ENCODE measurements around the gene NKX2-4. TPM values are rescaled to one million over a fixed set of nuclear protein-coding genes. Genes with fewer than 3 reads are reported as not detected.
A peak's percentile ranks its signal among the peaks of the same experiment; 100 is the strongest.

Gene NKX2-4
- total and polyA plus RNA-seq, 3 donors from 2014 or later: 0.99 to 6.3 (median 5.1) TPM

DNA sequence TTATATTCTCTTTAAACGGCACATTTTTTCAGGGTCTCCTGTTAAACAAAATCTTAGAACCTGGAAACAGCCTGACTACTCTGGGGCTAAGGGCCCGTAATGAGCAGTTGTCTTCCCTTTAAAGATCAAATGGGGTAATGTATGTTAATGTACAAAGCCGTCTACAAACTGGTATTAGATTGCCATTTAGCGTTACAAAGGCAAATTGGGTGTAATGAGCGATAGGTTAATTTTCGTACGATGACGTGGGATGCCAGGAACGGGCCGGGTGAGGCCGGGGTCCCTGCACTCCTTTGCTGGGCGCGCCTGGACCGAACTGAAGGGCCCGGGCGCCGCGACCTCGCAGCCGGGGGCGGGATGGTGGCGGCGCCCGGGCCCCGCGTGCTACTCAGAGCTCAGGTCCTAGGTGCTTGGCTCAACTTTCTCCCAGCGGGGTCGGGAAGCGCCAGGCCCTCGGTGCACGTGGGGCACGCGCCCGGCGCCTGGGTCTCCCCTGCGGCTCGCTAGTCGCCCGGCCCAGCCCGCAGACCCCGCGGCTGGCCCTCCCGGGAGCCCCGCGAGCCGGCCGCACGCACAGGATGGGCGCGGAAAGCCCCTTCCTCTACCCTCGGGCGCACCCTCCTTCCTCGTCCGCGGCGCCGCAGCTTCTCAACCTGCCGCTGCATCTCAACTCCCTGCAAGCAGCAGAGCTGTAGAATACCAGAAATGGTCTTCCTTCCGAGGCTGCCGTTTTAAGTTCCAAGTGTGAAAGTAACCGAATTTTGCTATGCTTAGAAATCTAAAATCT, 5.9 kb downstream of the NKX2-4 start:
- intact Hi-C loops (cut with DNase I; ENCODE audit: low total_unique reads): no loop called here
- Histone ChIP-seq H3K27ac (no peak overlapping the region), H3K36me3 (ENCODE audit: low read depth, missing control alignments) (no peaks in the 10 kb centered on the region), H3K4me1 (no peaks in the 10 kb centered on the region), H3K27me3 (no peaks in the 10 kb centered on the region), H3K4me3 (peak overlapping the region; percentile 7 to 18), H3K9me3 (no peaks in the 10 kb centered on the region)
- DNase-seq: no peak
- 24 to 42% methylated on average over 15 to 49 of the region's 61 CpGs for WGBS, 2 donors
- TF ChIP-seq POLR2A (IDR thresholded peaks at IDR 0.05) (no peak), CTCF (IDR thresholded peaks at IDR 0.05) (no peak)

DNA sequence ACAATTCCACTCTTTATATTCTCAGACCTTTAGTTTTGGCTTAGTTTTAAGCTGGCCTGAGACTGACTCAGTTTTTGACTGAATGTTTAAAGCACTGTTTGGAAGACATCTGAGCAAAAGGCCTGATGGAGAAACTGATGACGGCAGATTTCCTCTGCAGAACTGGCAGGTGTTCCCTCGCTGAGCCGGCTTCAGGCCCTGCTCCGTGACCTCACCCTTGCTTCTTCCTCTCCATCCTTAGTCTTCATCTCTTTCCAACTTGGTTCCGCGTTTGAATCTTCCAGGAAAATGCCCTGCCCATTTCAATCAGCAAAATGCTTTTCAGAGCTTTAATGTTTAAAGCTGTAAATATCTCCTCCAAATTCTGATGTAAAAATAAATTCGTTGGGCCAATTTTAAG, 6.6 kb downstream of the NKX2-4 start:
- no peaks in the 10 kb centered on the region for H3K36me3 ChIP-seq (ENCODE audit: low read depth, missing control alignments)
- 71 to 74% methylated on average over 7 of the region's 7 CpGs for WGBS, 2 donors
- H3K27me3 ChIP-seq: no peaks in the 10 kb centered on the region
- no peak overlapping the region for H3K4me3 ChIP-seq
- DNase-seq: no peak
- intact Hi-C loops (cut with DNase I; ENCODE audit: low total_unique reads): no loop called here
- TF ChIP-seq CTCF (IDR thresholded peaks at IDR 0.05): no peak
- no peak for TF ChIP-seq POLR2A (IDR thresholded peaks at IDR 0.05)
- no peaks in the 10 kb centered on the region for H3K9me3 ChIP-seq
- no peak overlapping the region for H3K27ac ChIP-seq
- H3K4me1 ChIP-seq: no peaks in the 10 kb centered on the region

DNA sequence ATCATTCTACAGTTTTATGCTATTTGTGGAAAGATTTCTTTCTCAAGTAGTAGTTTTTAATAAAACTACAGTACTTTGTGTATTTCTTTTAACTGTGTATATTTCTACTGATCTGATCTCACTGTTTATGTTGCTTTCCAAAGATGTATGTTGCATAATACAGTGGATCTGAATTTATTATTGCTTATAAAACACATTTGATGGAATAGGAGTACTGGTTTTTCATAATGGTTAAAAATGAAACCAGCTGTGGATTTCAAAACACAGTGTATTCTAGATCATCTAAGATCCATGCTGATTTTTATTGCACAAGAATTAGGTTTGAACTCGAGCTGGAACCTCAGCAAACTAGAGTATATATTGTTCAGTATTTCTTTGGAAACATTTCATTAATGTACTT, 8.0 kb downstream of the NKX2-4 start:
- TF ChIP-seq POLR2A (IDR thresholded peaks at IDR 0.05) (no peak), CTCF (IDR thresholded peaks at IDR 0.05) (no peak)
- H3K36me3 ChIP-seq (ENCODE audit: low read depth, missing control alignments): no peaks in the 10 kb centered on the region
- intact Hi-C loops (cut with DNase I; ENCODE audit: low total_unique reads): no loop called here
- no peak for DNase-seq
- no peak overlapping the region for H3K27ac ChIP-seq
- no peaks in the 10 kb centered on the region for H3K27me3 ChIP-seq
- no peaks in the 10 kb centered on the region for H3K4me1 ChIP-seq
- H3K4me3 ChIP-seq: no peak overlapping the region
- WGBS, 2 donors: 0 to 3% methylated on average over 1 of the region's 1 CpG
- H3K9me3 ChIP-seq: no peaks in the 10 kb centered on the region

DNA sequence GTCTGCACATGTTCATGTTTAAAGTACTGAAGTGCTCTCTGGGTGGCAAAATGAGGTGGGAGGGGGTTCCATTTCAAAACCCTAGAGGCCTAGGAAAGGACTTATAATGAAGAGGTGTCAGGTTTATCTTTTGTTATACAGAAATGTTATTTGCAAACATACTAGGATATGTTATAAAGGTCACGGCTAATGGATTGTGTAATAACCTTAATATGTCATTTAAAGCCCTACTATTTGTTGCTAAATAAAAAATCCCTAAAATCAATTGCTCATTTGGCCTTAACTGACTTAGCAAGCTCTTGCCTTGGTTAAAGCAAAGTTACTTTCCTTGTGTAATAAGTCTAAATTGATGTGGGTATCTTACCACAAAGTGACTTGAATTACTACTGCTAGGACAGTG, 8.8 kb downstream of the NKX2-4 start:
- no peak for TF ChIP-seq POLR2A (IDR thresholded peaks at IDR 0.05)
- TF ChIP-seq CTCF (IDR thresholded peaks at IDR 0.05): no peak
- intact Hi-C loops (cut with DNase I; ENCODE audit: low total_unique reads): no loop called here
- Histone ChIP-seq H3K36me3 (ENCODE audit: low read depth, missing control alignments) (no peaks in the 10 kb centered on the region), H3K9me3 (no peaks in the 10 kb centered on the region), H3K27me3 (no peaks in the 10 kb centered on the region), H3K4me1 (no peaks in the 10 kb centered on the region), H3K4me3 (no peak overlapping the region), H3K27ac (no peak overlapping the region)
- WGBS, 2 donors: 91 to 95% methylated on average over 1 of the region's 1 CpG
- no peak for DNase-seq

DNA sequence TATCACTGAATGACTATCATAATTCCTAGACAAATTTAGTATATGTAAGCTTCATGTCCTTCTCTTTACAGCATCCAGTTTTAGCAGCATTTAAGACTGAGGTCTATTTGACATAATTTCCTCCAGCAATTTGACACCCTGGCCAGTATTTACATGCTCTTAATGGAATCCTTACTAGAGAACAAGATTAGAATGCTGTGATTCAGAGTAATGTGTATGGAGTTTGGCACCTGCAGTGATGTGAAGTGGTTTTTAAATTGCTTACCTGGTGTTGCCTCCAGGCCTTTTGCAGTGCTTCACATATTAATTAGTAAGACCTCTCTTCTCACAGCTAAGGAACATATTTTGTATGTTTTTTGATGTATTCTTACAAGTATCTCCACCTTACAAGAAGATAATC, 9.8 kb downstream of the NKX2-4 start:
- H3K27ac ChIP-seq: no peak overlapping the region
- intact Hi-C loops (cut with DNase I; ENCODE audit: low total_unique reads): no loop called here

More for the DNA sequence above, 9.8 kb downstream of the NKX2-4 start:
- DNase-seq: no peak
- Histone ChIP-seq H3K27me3 (no peaks in the 10 kb centered on the region), H3K9me3 (no peaks in the 10 kb centered on the region), H3K36me3 (ENCODE audit: low read depth, missing control alignments) (no peaks in the 10 kb centered on the region), H3K4me1 (no peaks in the 10 kb centered on the region), H3K4me3 (no peak overlapping the region)
- TF ChIP-seq POLR2A (IDR thresholded peaks at IDR 0.05): no peak
- TF ChIP-seq CTCF (IDR thresholded peaks at IDR 0.05): no peak
